RWPE1 (cell line): Measurements from ENCODE around the gene ZNF200.

Source experiments
- CTCF ChIA-PET: fragments of 350-600 bp; sonication (Branson Sonifier 250); formaldehyde crosslinking; extraction: SDS; loops from one replicate; lab custom pipeline; 2021; lab: Yijun Ruan, JAX
- POLR2A ChIA-PET: fragments of 400-600 bp; formaldehyde crosslinking; extraction: SDS; loops from one replicate; lab custom pipeline; 2020; ENCODE audit warnings: antibody characterized with exemption; ENCODE audit not compliant: low non-redundant PET; lab: Yijun Ruan, JAX
- DNase-seq: peaks from one replicate; pipeline ENCODE4 v3.0.0; 2012; ENCODE audit warnings: low spot score
- H3K27ac ChIP-seq: fragments of 450-650 bp; 2 replicates; pipeline ENCODE4 v1.5.1; 2017
- CTCF ChIP-seq: fragments of 450-650 bp; conservative IDR thresholded peaks from 2 replicates; pipeline ENCODE4 v1.5.1; 2017; ENCODE audit warnings: low read depth, mild to moderate bottlenecking

Gene ZNF200

DNA sequence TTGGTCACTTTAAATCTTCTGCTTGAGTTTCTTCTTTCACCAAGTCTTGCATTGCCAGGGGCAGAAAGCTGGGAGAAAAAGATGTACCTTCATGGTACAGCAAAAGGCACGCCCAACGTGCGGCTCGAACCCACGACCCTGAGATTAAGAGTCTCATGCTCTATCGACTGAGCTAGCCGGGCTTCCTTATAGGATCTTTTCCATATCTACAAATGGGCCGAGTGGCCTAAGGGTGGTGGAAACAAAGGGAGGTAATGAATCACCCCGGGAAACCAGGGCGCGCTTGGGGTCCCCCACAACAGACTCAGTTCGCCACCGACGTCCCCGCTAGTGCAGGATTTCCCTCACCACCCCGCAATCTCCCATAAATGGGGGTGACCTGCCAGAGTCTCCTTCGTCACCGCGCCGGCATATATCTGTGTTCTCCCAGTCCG lies 54.5 kb downstream of the ZNF200 start:
- no peak overlapping the region for H3K27ac ChIP-seq
- TF ChIP-seq CTCF, result no peak
- ChIA-PET CTCF (no interaction called here), POLR2A (no interaction called here)
- DNase-seq, result no peak

GRCh38 chr16:3179651-3180050 lies 55.3 kb downstream of the ZNF200 start:
- TF ChIP-seq CTCF, result no peak
- no peak for DNase-seq
- ChIA-PET POLR2A (interaction anchor here (0.8 kb wide), 1 partner anchor 55 kb away, joined by 4 read pairs; the partner anchor contains the start of gene ZNF200), CTCF (no interaction called here)
- no peak overlapping the region for H3K27ac ChIP-seq

GRCh38 chr16:3175157-3176093 lies 59.5 kb downstream of the ZNF200 start:
- no peak for DNase-seq
- POLR2A ChIA-PET, result interaction anchor here (0.6 kb wide), 1 partner anchor 17 kb away, joined by 3 read pairs; no protein-coding TSS in a partner anchor
- CTCF ChIA-PET, result interaction anchor here (0.6 kb wide), 1 partner anchor 501 kb away, joined by 3 read pairs; no protein-coding TSS in a partner anchor
- no peak overlapping the region for H3K27ac ChIP-seq
- TF ChIP-seq CTCF, result no peak

DNA sequence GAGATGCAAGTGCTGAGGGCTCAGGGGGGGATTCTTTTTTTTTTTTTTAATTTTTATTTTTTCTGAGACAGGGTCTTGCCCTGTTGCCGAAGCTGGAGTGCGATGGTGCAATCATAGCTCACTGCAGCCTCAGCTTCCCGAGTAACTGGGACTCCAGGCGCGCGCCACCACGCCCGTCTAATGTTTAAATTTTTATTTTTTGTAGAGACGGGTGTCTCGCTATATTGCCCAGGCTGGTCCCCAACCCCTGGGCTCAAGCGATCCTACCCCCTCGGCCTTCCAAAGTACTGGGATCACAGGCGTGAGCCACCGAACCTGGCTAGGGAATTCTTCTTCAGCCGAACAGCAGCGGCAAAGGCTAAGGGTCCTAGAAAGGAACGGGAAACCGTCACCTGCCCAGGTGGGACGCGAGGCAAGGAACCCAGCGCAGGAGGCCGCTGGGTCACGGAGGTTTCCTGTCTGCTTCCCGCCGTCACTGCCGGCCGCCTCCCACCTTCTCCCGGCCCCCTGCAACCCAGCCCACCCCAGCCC lies 60.3 kb downstream of the ZNF200 start:
- TF ChIP-seq CTCF, result no peak
- H3K27ac ChIP-seq, result no peak overlapping the region
- DNase-seq, result no peak
- CTCF ChIA-PET, result interaction anchor here (0.5 to 0.6 kb wide), 2 partner anchors 278 to 502 kb away, joined by 3 to 4 read pairs; no protein-coding TSS in a partner anchor
- POLR2A ChIA-PET, result interaction anchor here (0.6 kb wide), 1 partner anchor 16 kb away, joined by 3 read pairs; no protein-coding TSS in a partner anchor

DNA sequence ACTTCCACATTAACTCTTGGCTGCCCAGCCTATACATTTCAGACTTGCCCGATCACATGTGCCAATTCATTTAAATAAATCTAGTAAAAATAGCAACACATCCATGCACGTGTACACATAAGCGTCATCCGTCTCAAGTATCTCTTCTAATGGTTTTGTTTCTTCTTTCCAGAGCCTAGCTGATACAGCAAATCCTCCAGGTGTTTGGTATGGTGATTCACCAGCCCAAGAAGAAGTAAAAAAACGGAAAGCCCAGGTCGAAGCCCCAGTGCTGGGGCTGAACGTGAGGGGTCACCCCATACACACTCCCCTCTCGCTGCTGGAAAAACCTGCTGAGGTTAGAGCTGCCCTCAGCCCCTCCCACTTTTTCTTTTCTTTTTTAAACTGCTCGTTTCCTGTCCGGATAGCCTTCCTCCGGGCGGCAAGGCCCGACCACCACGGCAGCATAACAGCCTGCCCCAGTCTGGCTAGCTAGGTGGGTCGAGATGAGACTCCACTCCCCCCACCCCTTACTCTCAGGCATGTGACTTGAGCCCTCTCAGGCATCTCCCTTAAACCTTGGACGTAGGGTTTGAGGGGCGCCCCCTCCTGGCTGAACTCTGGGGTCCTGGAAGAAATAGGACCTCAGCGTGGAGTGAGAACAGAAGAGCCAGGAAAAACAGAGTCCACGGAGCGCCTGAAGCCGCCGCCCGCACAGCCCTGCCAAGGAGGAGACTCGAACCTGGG lies 60.9 kb downstream of the ZNF200 start:
- H3K27ac ChIP-seq, result no peak overlapping the region
- no peak; the same call in 1 of the 2 replicates for TF ChIP-seq CTCF
- CTCF ChIA-PET, result interaction anchor here (0.5 to 0.6 kb wide), 3 partner anchors 15 to 502 kb away, joined by 3 to 6 read pairs (median 4); no protein-coding TSS in a partner anchor
- POLR2A ChIA-PET, result no interaction called here
- no peak for DNase-seq
